Measurements from ENCODE around the gene ELFN1. TPM values are rescaled to one million over a fixed set of nuclear protein-coding genes. Genes with fewer than 3 reads are reported as not detected.

The ELFN1 gene
- total and polyA plus RNA-seq, 9 of the 15 experiments (the other 6 are each of a cell fraction or from before 2014, with no cell fraction given) = 0.04 to 0.64 (median 0.18) TPM; not detected in 2

DNA sequence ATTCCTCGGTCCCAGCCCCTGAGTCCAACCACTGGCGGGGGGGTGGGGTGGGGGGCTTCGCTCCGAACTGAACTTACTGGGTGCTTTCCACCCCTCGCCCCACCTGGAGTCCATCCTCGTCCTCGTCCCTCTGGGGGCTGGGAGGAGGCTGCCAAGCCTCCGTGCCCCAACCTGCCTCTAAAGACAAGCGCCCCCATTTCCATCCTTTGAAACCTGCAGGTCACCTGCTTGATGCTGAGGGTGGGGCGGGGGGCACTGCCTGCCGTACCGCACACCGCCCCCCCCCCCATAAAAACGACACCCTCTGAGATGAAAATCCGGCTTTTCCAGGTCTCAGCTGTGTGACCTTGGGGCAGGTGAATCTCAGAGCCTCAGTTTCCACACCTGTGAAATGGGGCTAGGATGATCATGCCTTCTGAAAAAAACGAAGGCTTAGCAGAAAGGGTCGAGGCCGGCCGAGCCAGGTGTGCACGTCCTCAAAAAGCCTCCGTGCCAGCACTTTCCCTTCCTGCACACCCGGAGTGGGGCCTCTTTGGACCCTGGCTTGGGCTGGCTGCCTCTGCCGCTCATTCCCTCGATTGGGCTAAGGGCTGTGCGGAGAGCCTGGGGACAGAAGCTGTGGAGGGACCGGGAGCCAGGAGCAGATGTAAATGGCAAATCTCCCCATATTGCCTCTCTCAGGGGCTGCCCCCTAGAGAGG lies 967 bp downstream of the ELFN1 start:
- H3K27ac ChIP-seq (ENCODE audit: extremely low read depth, low read depth, low read length) = no peak overlapping the region
- no peak overlapping the region for H3K9ac ChIP-seq (ENCODE audit: insufficient read depth in 1 of 2, low read depth in 2 of 2, low read length in 2 of 2)
- H3K79me2 ChIP-seq (ENCODE audit: control insufficient read depth, insufficient read depth, low read length) = no peaks in the 10 kb centered on the region
- no peak overlapping the region for H2AFZ ChIP-seq (ENCODE audit: low read depth, low read length)
- in situ Hi-C loops (cut with MboI) (no loop called here), intact Hi-C loops (cut with micrococcal nuclease) (no loop called here)
- TF ChIP-seq, protein P1, sequence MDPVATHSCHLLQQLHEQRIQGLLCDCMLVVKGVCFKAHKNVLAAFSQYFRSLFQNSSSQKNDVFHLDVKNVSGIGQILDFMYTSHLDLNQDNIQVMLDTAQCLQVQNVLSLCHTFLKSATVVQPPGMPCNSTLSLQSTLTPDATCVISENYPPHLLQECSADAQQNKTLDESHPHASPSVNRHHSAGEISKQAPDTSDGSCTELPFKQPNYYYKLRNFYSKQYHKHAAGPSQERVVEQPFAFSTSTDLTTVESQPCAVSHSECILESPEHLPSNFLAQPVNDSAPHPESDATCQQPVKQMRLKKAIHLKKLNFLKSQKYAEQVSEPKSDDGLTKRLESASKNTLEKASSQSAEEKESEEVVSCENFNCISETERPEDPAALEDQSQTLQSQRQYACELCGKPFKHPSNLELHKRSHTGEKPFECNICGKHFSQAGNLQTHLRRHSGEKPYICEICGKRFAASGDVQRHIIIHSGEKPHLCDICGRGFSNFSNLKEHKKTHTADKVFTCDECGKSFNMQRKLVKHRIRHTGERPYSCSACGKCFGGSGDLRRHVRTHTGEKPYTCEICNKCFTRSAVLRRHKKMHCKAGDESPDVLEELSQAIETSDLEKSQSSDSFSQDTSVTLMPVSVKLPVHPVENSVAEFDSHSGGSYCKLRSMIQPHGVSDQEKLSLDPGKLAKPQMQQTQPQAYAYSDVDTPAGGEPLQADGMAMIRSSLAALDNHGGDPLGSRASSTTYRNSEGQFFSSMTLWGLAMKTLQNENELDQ (CRISPR knock-in tag; IDR thresholded peaks at IDR 0.05; ENCODE audit: borderline replicate concordance) = no peak
- TF ChIP-seq KDM1A (IDR thresholded peaks at IDR 0.05) (peak; percentile 53 to 66; a peak in 3 of 4 replicates), BCOR (IDR thresholded peaks at IDR 0.05) (peak; percentile 81), ESRRA (IDR thresholded peaks at IDR 0.05; ENCODE audit: borderline replicate concordance, low read depth) (peak; percentile 87), HDAC2 (IDR thresholded peaks at IDR 0.05) (0 out of 2 replicates have a peak, but pooled peaks have one; percentile 59), RBM25 (IDR thresholded peaks at IDR 0.05; ENCODE audit: low read depth, low read length, severe bottlenecking) (peak; percentile 43), ADNP (tag; IDR thresholded peaks at IDR 0.05) (0 out of 2 replicates have a peak, but pooled peaks have one; percentile 36), EP300 (IDR thresholded peaks at IDR 0.05; ENCODE audit: low read length) (no peak), RCOR1 (IDR thresholded peaks at IDR 0.05; ENCODE audit: borderline replicate concordance in 1 of 2, low read depth in 2 of 2, low read length in 2 of 2) (0 out of 4 replicates have a peak, but pooled peaks of 1 of the 2 experiments have one; percentile 36), POLR2B (IDR thresholded peaks at IDR 0.05; ENCODE audit: low read depth, partially characterized antibody) (no peak)
- TF ChIP-seq, protein P2, sequence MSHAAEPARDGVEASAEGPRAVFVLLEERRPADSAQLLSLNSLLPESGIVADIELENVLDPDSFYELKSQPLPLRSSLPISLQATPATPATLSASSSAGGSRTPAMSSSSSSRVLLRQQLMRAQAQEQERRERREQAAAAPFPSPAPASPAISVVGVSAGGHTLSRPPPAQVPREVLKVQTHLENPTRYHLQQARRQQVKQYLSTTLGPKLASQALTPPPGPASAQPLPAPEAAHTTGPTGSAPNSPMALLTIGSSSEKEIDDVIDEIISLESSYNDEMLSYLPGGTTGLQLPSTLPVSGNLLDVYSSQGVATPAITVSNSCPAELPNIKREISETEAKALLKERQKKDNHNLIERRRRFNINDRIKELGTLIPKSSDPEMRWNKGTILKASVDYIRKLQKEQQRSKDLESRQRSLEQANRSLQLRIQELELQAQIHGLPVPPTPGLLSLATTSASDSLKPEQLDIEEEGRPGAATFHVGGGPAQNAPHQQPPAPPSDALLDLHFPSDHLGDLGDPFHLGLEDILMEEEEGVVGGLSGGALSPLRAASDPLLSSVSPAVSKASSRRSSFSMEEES (CRISPR knock-in tag; IDR thresholded peaks at IDR 0.05) = no peak
- FAIRE-seq (no peak), ATAC-seq (no peak), DNase-seq (ENCODE audit: extremely low read depth in 1 of 4, low spot score in 3 of 4) (no peak)
- POLR2A ChIA-PET = interaction anchor here (0.7 kb wide), 1 partner anchor 74 kb away, joined by 3 read pairs; no protein-coding TSS in a partner anchor
- H3K4me2 ChIP-seq (ENCODE audit: insufficient read depth, low read length) = no peak overlapping the region
- H3K4me3 ChIP-seq = no peak overlapping the region
- H3K36me3 ChIP-seq (ENCODE audit: control insufficient read depth, insufficient read depth, low read length) = no peaks in the 10 kb centered on the region
- no peaks in the 10 kb centered on the region for H3K9me1 ChIP-seq (ENCODE audit: control insufficient read depth, insufficient read depth, low read length)
- BruUV-seq (replicated peaks) = no TSS peak
- WGBS (ENCODE audit: insufficient coverage, low coverage, missing lambda C conversion rate) = 14% methylated on average over 21 of the region's 26 CpGs
- H4K20me1 ChIP-seq (replicated peaks; ENCODE audit: control insufficient read depth, insufficient read depth, low read length) = peaks cover 11% of the 10 kb centered on the region; the same call in 1 of the 2 replicates
- CTCF ChIA-PET (ENCODE audit: low intra/inter-chr PET ratio) = no interaction called here
- no peaks in the 10 kb centered on the region for H3K9me3 ChIP-seq (replicated peaks; ENCODE audit: control insufficient read depth, insufficient read depth, low read depth, low read length)
- H3K4me1 ChIP-seq (replicated peaks in 1 of 2; ENCODE audit: control insufficient read depth in 2 of 2, insufficient read depth in 2 of 2, low read length in 2 of 2) = peaks cover 0 to 60% of the 10 kb centered on the region in 2 experiments; a peak in 2 of 5 replicates
- peaks cover 20 to 51% of the 10 kb centered on the region in 2 experiments; a peak in 4 of 5 replicates for H3K27me3 ChIP-seq (ENCODE audit: control insufficient read depth in 2 of 2, insufficient read depth in 2 of 2, low read length in 2 of 2)
